ENCODE data around the gene VAV2.
"Not testable (repeated sequence)": the region's sequence is repeated elsewhere in the genome, so short reads cannot be mapped to it uniquely, and the experiment has no call there.

The VAV2 gene

GRCh38 chr9:133957772-133958171 is 34.4 kb downstream of the VAV2 start:
- H3K4me3 Mint-ChIP-seq, H3K36me3 Mint-ChIP-seq, H3K27ac Mint-ChIP-seq, H3K27me3 Mint-ChIP-seq, H3K9me3 Mint-ChIP-seq: not testable (repeated sequence)
- peaks cover 25% of the 10 kb centered on the region for H3K4me1 Mint-ChIP-seq

- H3K27ac Mint-ChIP-seq: no peak overlapping the region
- H3K4me1 Mint-ChIP-seq: peaks cover 25% of the 10 kb centered on the region
- no peaks in the 10 kb centered on the region for H3K27me3 Mint-ChIP-seq
- no peaks in the 10 kb centered on the region for H3K9me3 Mint-ChIP-seq
- H3K36me3 Mint-ChIP-seq: no peaks in the 10 kb centered on the region
- H3K4me3 Mint-ChIP-seq: no peak overlapping the region
These were observed 34.8 kb downstream of the VAV2 start for GRCh38 chr9:133957328-133957727.

- Mint-ChIP-seq H3K4me3 (peak overlapping the region; percentile 49), H3K27ac (peak overlapping the region; percentile 7), H3K27me3 (no peaks in the 10 kb centered on the region), H3K9me3 (no peaks in the 10 kb centered on the region), H3K4me1 (peaks cover 25% of the 10 kb centered on the region), H3K36me3 (no peaks in the 10 kb centered on the region)
These were observed 35.5 kb downstream of the VAV2 start for GRCh38 chr9:133956520-133957076.

- peak overlapping the region; percentile 12 for H3K27ac Mint-ChIP-seq
- H3K4me3 Mint-ChIP-seq: peak overlapping the region; percentile 49
- no peaks in the 10 kb centered on the region for H3K27me3 Mint-ChIP-seq
- H3K9me3 Mint-ChIP-seq: no peaks in the 10 kb centered on the region
- H3K36me3 Mint-ChIP-seq: no peaks in the 10 kb centered on the region
- peaks cover 25% of the 10 kb centered on the region for H3K4me1 Mint-ChIP-seq
These were observed 36.2 kb downstream of the VAV2 start for GRCh38 chr9:133955821-133956411.

GRCh38 chr9:133954862-133955529 is 37.1 kb downstream of the VAV2 start:
- no peaks in the 10 kb centered on the region for H3K27me3 Mint-ChIP-seq
- peaks cover 25% of the 10 kb centered on the region for H3K4me1 Mint-ChIP-seq
- H3K9me3 Mint-ChIP-seq: no peaks in the 10 kb centered on the region
- no peaks in the 10 kb centered on the region for H3K36me3 Mint-ChIP-seq
- peak overlapping the region; percentile 76 for H3K4me3 Mint-ChIP-seq
- H3K27ac Mint-ChIP-seq: peak overlapping the region; percentile 43

GRCh38 chr9:133953976-133954709 is 38.0 kb downstream of the VAV2 start:
- peaks cover 25% of the 10 kb centered on the region for H3K4me1 Mint-ChIP-seq
- H3K27me3 Mint-ChIP-seq: no peaks in the 10 kb centered on the region
- H3K27ac Mint-ChIP-seq: peak overlapping the region; percentile 30
- H3K4me3 Mint-ChIP-seq: peak overlapping the region; percentile 76
- H3K36me3 Mint-ChIP-seq: no peaks in the 10 kb centered on the region
- H3K9me3 Mint-ChIP-seq: no peaks in the 10 kb centered on the region

GRCh38 chr9:133953621-133953975 is 38.5 kb downstream of the VAV2 start:
- Mint-ChIP-seq H3K4me3 (no peak overlapping the region), H3K27ac (no peak overlapping the region), H3K9me3 (no peaks in the 10 kb centered on the region), H3K27me3 (no peaks in the 10 kb centered on the region), H3K36me3 (no peaks in the 10 kb centered on the region), H3K4me1 (peaks cover 25% of the 10 kb centered on the region)

GRCh38 chr9:133952598-133953550 is 39.2 kb downstream of the VAV2 start:
- H3K4me1 Mint-ChIP-seq: peaks cover 25% of the 10 kb centered on the region
- no peaks in the 10 kb centered on the region for H3K27me3 Mint-ChIP-seq
- no peaks in the 10 kb centered on the region for H3K9me3 Mint-ChIP-seq
- no peak overlapping the region for H3K27ac Mint-ChIP-seq
- H3K36me3 Mint-ChIP-seq: no peaks in the 10 kb centered on the region
- H3K4me3 Mint-ChIP-seq: no peak overlapping the region

- no peak overlapping the region for H3K4me3 Mint-ChIP-seq
- H3K27ac Mint-ChIP-seq: no peak overlapping the region
- no peaks in the 10 kb centered on the region for H3K36me3 Mint-ChIP-seq
- peaks cover 14% of the 10 kb centered on the region for H3K4me1 Mint-ChIP-seq
- H3K9me3 Mint-ChIP-seq: no peaks in the 10 kb centered on the region
- no peaks in the 10 kb centered on the region for H3K27me3 Mint-ChIP-seq
These were observed 40.9 kb downstream of the VAV2 start for GRCh38 chr9:133951265-133951664.

- Mint-ChIP-seq H3K36me3 (no peaks in the 10 kb centered on the region), H3K4me3 (no peak overlapping the region), H3K27ac (no peak overlapping the region), H3K4me1 (peaks cover 13% of the 10 kb centered on the region), H3K9me3 (no peaks in the 10 kb centered on the region), H3K27me3 (no peaks in the 10 kb centered on the region)
These were observed 41.5 kb downstream of the VAV2 start for GRCh38 chr9:133950629-133951111.

- H3K9me3 Mint-ChIP-seq: no peaks in the 10 kb centered on the region
- H3K4me1 Mint-ChIP-seq: peaks cover 13% of the 10 kb centered on the region
- H3K27ac Mint-ChIP-seq: no peak overlapping the region
- no peaks in the 10 kb centered on the region for H3K36me3 Mint-ChIP-seq
- no peaks in the 10 kb centered on the region for H3K27me3 Mint-ChIP-seq
- H3K4me3 Mint-ChIP-seq: no peak overlapping the region
These were observed 41.9 kb downstream of the VAV2 start for GRCh38 chr9:133950192-133950591.

- Mint-ChIP-seq H3K36me3 (no peaks in the 10 kb centered on the region), H3K27me3 (no peaks in the 10 kb centered on the region), H3K9me3 (no peaks in the 10 kb centered on the region), H3K4me1 (peaks cover 8% of the 10 kb centered on the region), H3K4me3 (no peak overlapping the region), H3K27ac (no peak overlapping the region)
These were observed 42.5 kb downstream of the VAV2 start for GRCh38 chr9:133949486-133950061.

GRCh38 chr9:133948561-133949485 is 43.3 kb downstream of the VAV2 start:
- Mint-ChIP-seq H3K4me3 (no peak overlapping the region), H3K27me3 (no peaks in the 10 kb centered on the region), H3K9me3 (no peaks in the 10 kb centered on the region), H3K36me3 (no peaks in the 10 kb centered on the region), H3K4me1 (peaks cover under 1% of the 10 kb centered on the region), H3K27ac (no peak overlapping the region)

- Mint-ChIP-seq H3K36me3 (no peaks in the 10 kb centered on the region), H3K4me1 (no peaks in the 10 kb centered on the region), H3K9me3 (no peaks in the 10 kb centered on the region), H3K27ac (no peak overlapping the region), H3K27me3 (no peaks in the 10 kb centered on the region), H3K4me3 (no peak overlapping the region)
These were observed 44.0 kb downstream of the VAV2 start for GRCh38 chr9:133948131-133948530.
